NCI-H226 (cell line): ENCODE data around the gene PFAS.
"Not testable (repeated sequence)": the region's sequence is repeated elsewhere in the genome, so short reads cannot be mapped to it uniquely, and the experiment has no call there.

Experiments
- DNase-seq: peaks from one replicate; pipeline ENCODE4 v3.0.0-alpha.2; 2015

PFAS gene

DNA sequence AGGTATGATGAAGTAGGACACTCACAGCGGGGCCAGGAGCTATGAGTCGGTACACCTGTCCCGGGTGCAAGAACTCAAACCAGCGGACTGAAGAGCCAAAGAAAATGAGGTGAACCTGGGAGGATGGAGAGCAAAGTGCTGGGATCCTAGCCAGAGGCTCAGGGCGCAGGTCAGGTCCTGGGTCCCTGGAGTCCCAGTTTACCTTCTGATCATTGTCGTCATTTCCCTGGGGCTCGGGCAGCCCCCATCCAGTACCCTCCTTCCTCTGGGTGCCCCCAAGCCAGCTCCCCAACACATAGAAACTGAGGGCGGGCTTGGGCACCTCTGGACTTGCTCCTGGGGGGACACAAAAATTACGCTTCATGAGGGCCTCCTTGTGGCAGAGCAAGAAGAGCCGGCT lies 17.4 kb upstream of the PFAS start:
- no peak for DNase-seq

DNA sequence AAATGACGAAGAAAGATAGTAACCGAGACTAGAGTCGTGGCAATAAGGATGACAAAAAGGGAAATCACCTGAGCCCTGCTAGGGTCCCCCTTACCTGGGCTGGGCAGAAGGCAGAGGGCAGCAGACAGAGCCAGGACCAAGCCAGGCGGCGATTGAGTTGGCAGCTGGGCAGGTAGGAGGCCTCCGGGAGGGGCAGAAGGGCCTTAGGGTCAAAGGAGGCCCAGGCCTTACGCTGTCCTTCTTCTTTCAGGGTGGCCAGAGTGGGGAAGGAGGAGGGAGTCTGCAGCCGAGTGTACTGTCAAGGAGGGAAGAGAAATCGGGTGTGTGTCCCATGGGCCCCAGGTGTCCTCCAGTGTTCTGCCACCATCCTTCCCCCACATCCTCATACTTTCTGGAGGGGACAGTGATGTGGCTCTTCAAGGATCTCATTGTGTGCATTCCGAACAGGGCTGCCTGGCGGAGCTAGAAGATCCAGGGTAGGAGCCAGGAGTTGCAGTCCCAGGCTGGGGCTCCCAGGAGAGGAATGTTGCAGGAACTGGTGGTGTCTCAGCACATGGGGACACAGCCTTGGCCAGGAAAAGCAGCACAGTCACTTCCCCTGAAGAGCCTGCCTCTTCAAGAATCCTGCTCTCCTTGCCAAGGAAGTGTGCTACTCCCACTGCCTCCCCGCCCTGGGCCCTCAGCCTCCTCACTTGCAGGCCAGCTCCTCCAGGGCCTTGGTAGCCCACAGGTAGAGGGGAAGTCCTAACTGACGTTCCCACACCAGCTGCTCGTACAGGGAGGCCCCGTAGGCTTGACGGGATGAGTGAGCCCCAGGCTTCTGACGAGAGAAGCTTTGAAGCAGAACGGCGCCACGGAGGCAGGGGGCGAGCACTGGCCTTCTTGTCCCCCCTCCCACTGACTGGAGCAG lies 14.5 kb upstream of the PFAS start:
- no peak for DNase-seq

DNA sequence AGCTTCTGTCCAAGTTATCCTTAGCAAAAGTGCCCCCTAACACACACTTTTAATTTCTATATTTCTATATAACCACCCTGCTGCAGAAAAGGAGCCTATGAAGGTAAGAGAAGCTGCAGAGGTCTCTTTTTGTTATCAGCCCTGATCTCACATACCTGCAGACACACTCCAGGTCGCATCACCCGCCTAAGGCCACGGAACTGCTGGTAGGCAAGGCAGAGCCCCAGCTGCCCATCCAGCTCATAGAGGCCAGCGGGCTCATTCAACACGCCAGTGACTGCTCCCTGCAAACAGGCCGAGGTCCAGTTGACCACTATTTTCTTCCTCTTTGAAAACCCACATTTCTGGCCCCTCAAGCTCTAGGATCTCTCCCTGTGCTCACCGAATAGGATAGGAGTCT lies 13.4 kb upstream of the PFAS start:
- DNase-seq, result no peak

DNA sequence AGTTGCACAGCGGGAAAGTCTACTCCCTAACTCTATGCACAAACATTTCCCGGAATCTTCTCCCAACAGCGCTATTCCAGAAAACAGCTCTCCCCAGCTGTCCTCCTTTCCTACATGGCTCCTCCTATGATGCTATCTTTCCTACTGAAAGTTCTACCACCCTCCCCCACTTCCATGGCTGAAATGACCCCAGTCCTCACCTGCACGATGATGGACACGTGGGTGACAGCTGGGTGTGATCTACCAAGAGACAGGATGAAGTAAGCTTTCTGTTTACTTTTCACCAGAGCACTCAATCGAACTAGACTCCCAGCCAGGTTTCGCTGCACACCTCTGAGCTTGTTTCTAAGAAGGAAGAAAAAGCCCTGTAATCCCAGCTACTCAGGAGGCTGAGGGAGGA lies 11.9 kb upstream of the PFAS start:
- DNase-seq, result no peak

DNA sequence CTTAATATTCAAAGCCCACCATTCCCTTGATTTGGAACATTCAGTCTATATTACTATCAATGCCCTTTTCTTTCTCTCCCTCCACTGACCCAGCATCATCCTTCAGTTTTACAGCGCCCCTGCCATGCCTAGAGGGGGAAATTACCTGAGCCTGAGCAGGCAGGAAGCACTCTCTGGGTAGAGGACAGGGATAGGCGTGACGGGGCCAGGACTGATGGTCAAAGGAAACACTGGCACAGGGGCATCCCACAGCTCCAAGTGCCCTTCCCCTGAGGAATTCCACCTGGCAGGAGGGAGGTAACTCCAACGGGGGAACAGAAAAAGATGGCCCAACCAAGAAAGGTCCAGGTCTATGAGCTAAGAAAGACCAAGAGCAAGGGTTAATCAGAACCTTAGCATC lies 11.2 kb upstream of the PFAS start:
- DNase-seq, result no peak

DNA sequence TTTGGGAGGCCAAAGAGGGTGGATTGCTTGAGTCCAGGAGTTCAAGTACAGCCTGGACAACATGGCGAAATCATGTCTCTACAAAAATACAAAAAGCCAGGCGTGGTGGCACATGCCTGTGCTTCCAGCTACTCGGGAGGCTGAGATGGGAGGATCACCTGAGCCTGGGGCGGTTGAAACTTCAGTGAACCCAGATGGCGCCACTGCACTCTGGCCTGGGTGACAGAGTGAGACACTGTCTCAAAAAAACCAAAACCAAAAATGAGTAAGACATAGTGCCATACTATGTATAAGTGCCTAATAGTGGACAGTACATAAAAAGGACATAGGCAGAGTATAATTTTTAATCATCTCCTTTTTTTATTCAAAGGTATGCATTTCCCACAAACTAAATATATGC lies 5.3 kb upstream of the PFAS start:
- no peak for DNase-seq

DNA sequence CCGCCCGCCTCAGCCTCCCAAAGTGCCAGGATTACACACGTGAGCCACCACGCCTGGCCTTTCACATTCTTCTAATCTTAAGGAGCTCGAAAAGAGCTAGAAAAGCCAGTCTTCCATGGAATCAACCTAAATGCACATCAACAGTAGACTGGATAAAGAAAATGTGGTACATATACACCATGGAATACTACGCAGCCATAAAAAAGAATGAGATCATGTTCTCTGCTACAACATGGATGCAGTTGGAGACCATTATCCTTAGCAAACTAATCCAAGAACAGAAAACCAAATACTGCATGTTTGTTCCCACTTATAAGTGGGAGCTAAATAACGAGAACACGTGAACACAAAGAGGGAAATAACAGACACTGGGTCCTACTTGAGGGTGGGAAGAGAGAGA lies 4.3 kb upstream of the PFAS start:
- no peak for DNase-seq

DNA sequence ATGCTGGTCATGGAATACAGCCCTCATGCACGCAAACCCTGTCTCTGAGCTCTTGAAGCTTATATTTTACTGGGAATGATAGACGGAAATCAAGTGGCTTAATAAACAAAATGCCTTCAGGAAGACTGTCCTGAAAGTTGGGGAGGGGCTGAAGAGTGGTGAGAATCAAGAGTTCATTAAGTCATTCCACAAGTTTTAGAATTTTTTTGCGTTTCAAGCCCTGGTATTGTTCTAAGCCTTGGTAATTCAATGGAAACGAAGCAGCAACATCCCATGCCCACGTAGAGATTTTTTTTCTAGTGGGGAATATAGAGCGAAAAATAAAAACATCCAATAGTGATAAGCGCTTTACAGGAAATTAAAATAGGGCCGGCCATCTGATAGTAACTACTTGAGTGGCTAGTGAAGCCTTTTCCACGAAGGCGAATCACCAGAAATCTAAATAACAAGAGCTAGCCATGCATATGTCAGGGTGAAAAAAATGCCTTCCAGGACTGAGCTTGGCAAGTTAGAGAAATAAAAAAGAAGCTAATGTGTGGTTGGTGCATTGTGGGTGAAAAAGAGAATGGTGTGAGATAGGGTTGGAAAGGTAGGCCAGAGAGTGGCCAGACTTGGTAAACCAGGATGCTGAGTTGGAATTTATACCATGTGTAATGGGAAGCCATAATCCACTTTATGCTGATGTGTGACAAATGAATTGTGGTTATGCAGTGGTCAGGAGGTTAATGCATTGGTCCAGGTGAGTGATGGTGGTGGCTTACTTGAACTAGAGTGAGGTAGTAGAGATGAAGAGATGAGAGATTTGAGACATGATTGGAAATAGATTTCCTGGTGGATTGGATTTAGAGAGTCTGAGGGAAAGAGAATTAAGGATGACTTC lies 772 bp downstream of the PFAS start:
- no peak for DNase-seq

DNA sequence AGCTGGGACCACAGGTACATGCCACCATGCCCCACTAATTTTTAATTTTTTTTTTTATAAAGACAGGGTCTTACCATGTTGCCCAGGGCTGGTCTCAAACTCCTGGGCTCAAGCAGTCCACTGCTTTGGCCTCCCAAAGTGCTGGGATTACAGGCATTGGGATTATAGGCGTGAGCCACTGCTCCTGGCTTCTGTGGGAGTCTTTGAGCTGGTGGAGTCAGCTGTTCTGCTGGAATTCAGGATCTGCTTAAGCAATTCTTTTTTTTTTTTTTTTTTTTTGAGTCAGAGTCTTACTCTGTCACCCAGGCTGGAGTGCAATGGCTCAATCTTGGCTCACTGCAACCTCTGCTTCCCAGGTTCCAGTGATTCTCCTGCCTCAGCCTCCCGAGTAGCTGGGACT lies 2.3 kb downstream of the PFAS start:
- DNase-seq, result not testable (repeated sequence)

DNA sequence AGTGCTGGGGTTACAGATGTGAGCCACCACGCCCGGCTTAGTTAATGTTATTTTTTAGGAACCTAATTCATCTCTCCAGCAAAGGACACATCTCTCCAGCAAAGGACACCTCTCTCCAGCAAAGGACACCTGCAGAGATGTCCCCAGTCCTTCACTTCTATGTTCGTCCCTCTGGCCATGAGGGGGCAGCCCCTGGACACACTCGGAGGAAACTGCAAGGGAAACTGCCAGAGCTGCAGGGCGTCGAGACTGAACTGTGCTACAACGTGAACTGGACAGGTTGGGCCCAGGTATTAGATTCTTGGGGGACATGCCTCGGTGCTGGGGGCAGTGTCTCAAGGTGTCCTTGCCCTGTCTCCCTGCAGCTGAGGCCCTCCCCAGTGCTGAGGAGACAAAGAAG lies 4.7 kb downstream of the PFAS start:
- no peak for DNase-seq

DNA sequence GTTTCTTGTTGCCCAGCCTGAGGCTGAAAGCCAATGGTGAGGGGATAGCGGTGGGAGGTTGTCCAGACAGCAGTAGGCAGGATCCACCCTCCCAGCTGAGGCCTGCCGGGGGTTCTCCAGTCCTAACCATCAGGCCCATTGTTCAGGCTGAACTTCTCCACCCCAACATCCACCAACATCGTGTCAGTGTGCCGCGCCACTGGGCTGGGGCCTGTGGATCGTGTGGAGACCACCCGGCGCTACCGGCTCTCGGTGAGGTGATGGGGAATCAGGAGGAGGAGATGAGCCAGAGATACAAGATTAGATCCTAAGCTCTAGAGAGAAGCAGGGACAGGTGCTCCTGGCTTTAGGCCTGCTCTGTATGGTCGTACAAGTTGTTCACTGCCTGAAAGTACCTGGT lies 5.8 kb downstream of the PFAS start:
- DNase-seq, result no peak

DNA sequence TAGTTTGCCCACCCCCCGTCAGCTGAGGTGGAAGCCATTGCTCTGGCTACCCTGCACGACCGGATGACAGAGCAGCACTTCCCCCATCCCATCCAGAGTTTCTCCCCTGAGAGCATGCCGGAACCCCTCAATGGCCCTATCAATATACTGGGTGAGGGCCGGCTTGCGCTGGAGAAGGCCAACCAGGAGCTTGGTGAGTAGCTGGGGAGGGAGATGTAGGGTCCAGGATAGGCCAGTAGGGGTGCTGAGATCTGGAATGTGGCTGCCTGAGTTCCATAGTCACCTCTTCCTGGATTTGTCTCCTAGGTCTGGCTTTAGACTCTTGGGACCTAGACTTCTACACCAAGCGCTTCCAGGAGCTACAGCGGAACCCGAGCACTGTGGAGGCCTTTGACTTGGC lies 6.4 kb downstream of the PFAS start:
- no peak for DNase-seq

DNA sequence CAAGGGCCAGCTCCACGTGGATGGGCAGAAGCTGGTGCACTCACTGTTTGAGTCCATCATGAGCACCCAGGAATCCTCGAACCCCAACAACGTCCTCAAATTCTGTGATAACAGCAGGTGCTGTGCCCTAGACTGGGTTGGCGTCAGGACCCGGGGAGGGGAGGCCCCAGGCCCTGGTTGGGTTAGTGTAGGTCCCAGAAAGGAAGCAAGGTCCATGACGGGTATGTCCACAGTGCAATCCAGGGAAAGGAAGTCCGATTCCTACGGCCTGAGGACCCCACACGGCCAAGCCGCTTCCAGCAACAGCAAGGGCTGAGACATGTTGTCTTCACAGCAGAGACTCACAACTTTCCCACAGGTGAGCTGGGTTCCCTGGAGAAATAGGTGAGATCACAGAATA lies 7.2 kb downstream of the PFAS start:
- DNase-seq, result no peak

DNA sequence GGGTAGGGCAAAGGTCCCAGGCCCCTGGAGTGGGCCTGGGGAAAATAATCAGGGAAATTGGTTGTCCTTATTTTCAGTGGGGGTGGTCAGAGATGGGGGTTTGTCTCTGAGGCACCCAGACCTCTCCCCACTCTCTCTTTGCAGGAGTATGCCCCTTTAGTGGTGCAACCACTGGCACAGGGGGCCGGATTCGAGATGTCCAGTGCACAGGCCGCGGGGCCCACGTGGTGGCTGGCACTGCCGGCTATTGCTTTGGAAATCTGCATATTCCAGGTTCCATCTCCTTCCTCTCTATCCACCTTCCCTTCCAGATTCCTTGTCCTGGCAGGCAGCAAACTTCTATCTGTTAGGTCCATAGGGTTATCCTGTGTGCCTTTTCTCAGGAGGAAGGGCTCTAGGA lies 7.6 kb downstream of the PFAS start:
- no peak for DNase-seq

DNA sequence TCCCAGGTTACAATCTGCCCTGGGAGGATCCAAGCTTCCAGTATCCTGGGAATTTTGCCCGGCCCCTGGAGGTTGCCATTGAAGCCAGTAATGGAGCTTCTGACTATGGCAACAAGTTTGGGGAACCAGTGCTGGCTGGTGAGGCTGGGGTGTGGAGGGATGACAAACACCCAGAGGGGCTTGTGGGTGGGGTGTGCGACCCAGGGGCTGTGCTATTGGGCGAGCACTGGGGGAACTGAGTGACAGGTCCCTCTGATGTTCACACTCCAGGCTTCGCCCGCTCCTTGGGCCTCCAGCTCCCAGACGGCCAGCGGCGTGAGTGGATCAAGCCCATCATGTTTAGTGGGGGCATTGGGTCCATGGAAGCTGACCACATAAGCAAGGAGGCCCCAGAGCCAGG lies 8.7 kb downstream of the PFAS start:
- DNase-seq, result no peak

DNA sequence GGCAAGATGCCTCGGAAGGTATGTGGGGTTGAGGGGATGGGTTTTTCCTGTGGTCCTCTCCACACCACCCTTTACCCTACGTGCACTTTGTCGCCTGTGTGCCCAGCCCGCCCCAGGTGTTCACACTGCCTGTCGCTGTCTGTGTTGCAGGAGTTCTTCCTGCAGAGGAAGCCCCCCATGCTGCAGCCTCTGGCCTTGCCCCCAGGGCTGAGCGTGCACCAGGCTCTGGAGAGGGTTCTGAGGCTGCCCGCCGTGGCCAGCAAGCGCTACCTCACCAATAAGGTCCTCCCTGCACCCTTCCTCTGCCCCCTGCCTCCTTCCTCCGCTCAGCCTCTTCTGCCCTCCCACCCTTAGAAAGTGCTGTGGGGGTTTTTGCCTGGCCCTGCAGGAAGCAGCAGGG lies 15.2 kb downstream of the PFAS start:
- DNase-seq, result no peak

DNA sequence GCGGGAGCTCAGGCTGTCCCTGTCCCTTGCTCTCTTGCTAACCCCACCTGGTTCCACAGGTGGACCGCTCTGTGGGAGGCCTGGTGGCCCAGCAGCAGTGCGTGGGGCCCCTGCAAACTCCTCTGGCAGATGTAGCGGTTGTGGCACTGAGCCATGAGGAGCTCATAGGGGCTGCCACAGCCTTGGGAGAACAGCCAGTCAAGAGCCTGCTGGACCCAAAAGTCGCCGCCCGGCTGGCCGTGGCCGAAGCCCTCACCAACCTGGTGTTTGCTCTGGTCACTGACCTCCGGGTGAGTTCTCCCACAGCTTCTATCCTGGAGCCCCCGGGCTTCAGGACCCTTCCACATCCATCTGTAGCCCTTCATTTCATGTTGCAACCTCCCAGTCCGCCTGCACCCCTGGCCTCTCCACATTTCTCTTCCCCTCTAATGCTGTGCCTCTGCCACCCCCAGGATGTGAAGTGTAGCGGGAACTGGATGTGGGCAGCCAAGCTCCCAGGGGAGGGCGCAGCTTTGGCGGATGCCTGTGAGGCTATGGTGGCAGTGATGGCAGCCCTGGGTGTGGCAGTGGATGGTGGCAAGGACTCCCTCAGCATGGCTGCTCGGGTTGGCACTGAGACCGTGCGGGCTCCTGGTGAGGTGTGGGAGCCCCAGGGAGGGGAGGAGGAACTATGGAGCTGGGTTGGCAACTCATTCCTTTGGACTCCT lies 15.9 kb downstream of the PFAS start:
- DNase-seq, result no peak

DNA sequence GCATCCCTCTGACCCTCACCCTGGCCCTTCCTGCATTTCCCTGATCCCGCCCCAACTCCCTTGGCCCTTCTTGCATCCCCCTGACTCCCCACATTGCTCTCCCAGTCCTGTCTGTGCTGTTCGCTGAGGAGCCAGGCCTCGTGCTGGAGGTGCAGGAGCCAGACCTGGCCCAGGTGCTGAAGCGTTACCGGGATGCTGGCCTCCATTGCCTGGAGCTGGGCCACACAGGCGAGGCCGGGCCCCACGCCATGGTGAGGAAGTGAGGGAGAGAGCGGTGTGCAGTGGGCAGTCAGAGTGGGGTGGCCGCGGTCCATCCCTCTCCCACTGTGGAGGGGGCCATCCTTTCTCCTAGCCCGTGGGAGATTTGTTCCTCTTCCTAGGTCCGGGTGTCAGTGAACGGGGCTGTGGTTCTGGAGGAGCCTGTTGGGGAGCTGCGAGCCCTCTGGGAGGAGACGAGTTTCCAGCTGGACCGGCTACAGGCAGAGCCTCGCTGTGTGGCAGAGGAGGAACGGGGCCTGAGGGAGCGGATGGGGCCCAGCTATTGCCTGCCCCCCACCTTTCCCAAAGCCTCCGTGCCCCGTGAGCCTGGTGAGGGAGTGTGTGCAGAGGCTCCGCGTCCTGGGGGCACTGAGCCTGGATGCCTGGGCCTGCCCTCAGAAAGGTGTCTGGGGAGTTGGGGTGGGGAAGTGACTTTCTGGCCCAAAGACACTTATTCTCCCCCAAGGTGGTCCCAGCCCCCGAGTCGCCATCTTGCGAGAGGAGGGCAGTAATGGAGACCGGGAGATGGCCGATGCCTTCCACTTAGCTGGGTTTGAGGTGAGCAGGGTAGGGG lies 17.8 kb downstream of the PFAS start:
- DNase-seq, result no peak

DNA sequence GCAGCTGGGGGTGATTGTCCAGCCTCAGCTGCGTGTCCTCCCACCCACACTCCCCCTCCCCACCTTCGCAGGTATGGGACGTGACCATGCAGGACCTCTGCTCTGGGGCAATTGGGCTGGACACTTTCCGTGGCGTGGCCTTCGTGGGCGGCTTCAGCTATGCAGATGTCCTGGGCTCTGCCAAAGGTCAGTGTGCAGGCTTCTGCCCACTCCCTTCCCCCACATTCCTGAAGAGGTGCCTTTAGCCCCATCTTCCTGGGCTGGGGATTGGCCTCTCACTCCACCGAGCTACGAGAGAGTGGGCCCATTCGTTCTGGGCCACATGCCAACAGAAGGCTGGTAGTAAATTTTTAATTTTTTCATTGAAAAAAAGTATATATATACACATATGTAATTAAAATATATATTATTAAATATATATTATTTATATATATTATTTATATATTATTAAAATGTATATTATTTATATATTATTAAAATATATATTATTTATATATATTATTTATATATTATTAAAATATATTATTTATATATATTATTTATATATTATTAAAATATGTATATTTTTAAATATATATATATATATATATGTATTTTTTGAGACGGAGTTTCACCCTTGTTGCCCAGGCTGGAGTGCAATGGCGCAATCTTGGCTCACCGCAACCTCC lies 18.5 kb downstream of the PFAS start:
- no peak for DNase-seq

DNA sequence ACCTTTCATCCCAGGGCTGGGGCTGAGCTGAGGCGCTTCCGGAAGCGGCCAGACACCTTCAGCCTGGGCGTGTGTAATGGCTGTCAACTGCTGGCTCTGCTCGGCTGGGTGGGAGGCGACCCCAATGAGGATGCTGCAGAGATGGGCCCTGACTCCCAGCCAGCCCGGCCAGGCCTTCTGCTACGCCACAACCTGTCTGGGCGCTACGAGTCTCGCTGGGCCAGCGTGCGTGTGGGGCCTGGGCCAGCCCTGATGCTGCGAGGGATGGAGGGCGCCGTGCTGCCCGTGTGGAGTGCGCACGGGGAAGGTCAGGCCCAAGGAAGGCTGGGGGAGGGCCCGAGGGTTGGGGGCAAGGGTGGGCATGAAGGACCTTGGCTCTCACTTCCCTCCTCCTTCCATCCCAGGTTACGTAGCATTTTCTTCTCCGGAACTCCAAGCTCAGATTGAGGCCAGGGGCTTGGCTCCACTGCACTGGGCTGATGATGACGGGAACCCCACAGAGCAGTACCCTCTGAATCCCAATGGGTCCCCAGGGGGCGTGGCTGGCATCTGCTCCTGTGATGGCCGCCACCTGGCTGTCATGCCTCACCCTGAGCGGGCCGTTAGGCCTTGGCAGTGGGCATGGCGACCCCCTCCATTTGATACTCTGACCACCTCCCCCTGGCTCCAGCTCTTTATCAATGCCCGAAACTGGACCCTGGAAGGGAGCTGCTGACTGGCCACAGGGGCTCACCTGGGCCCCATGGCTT lies 19.6 kb downstream of the PFAS start:
- no peak for DNase-seq

DNA sequence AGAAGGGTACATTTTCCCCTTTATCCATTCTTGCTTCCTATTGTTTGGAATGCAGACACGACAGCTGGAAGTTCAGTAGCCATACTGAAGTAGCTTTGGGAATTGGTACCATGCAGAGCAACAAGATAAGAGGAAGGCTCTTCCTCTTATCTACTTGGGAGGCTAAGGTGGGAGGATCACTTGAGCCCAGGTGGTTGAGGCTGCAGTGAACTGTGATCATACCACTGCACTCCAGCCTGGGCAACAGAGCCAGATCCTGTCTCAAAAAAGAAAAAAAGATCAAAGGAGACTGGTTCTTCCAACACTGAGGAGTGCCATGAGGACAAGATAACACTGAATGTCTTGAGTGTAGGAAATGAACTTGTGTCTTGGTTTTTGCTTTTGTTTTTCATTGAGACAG lies 23.3 kb downstream of the PFAS start:
- DNase-seq, result no peak
